CD14-positive monocyte (primary cell): ENCODE data around the gene ENPP4. TPM values are rescaled to one million over a fixed set of nuclear protein-coding genes. Genes with fewer than 3 reads are reported as not detected.

Source experiments
- DNase-seq, 3 donors: peaks; one replicate each; pipeline ENCODE4 v3.0.0-alpha.2; 2011 to 2022
- H2AFZ ChIP-seq: 2 replicates; pipeline ENCODE4 v1.6.0; 2012; ENCODE audit warnings: mild to moderate bottlenecking, low read depth, low read length, inconsistent platforms; ENCODE audit not compliant: insufficient read depth, poor library complexity, severe bottlenecking
- H3K27ac ChIP-seq, 2 donors: 1 replicate in 1 of 2; 2 replicates in 1 of 2; pipeline ENCODE4 v1.5.1; 2012 to 2013; ENCODE audit warnings: low read length in 2 of 2, control low read depth in 1 of 2, inconsistent platforms in 1 of 2, low read depth in 1 of 2, mild to moderate bottlenecking in 1 of 2
- H3K27me3 ChIP-seq, 2 donors: one replicate each; pipeline versions ENCODE4 v1.6.0 to v1.6.1; 2011 to 2013; ENCODE audit warnings: low read length in 2 of 2; ENCODE audit not compliant: control insufficient read depth in 2 of 2, insufficient read depth in 2 of 2
- H3K36me3 ChIP-seq, 2 donors: replicated peaks in 1 of 2; 1 replicate in 1 of 2; 2 replicates in 1 of 2; pipeline versions ENCODE4 v1.5.1 to v1.6.1; 2012 to 2013; ENCODE audit warnings: low read length in 2 of 2, control low read depth in 1 of 2, inconsistent platforms in 1 of 2, mild to moderate bottlenecking in 1 of 2; ENCODE audit not compliant: insufficient read depth in 2 of 2, control insufficient read depth in 1 of 2
- H3K4me1 ChIP-seq, 2 donors: 1 replicate in 1 of 2; 2 replicates in 1 of 2; pipeline versions ENCODE4 v1.5.1 to v1.6.1; 2012 to 2013; ENCODE audit warnings: low read length in 2 of 2, control low read depth in 1 of 2, inconsistent platforms in 1 of 2, mild to moderate bottlenecking in 1 of 2, moderate library complexity in 1 of 2; ENCODE audit not compliant: insufficient read depth in 2 of 2, control insufficient read depth in 1 of 2
- H3K4me2 ChIP-seq: replicated peaks from 2 replicates; pipeline ENCODE3; 2012; ENCODE audit warnings: low read length, moderate library complexity, mild to moderate bottlenecking; ENCODE audit not compliant: poor library complexity, severe bottlenecking; ENCODE audit errors: extremely low read depth
- H3K4me3 ChIP-seq, 3 experiments: fragments of 200-600 bp in 1 of 3; sonication (generic) in 1 of 3; replicated peaks in 1 of 3; 1 replicate in 2 of 3; 2 replicates in 1 of 3; pipeline ENCODE4 v1.5.1; 2011 to 2013; ENCODE audit warnings: low read length in 3 of 3, mild to moderate bottlenecking in 3 of 3, control low read depth in 2 of 3, low read depth in 2 of 3, inconsistent platforms in 1 of 3, moderate library complexity in 1 of 3
- H3K79me2 ChIP-seq: 2 replicates; pipeline ENCODE4 v1.6.0; 2012; ENCODE audit warnings: mild to moderate bottlenecking, control low read depth, inconsistent platforms, low read length, moderate library complexity; ENCODE audit not compliant: insufficient read depth
- H3K9ac ChIP-seq: 2 replicates; pipeline ENCODE4 v1.6.0; 2017; ENCODE audit warnings: low read length, mild to moderate bottlenecking; ENCODE audit not compliant: insufficient read depth, poor library complexity, severe bottlenecking
- H3K9me3 ChIP-seq, 2 donors: replicated peaks in 1 of 2; 1 replicate in 1 of 2; 2 replicates in 1 of 2; pipeline versions ENCODE4 v1.5.1 to v1.6.1; 2012 to 2013; ENCODE audit warnings: low read length in 2 of 2, control low read depth in 1 of 2; ENCODE audit not compliant: control insufficient read depth in 1 of 2, insufficient read depth in 1 of 2
- H4K20me1 ChIP-seq: 2 replicates; pipeline ENCODE4 v1.6.0; 2012; ENCODE audit warnings: mild to moderate bottlenecking, low read length, control low read depth, moderate library complexity; ENCODE audit not compliant: insufficient read depth
- H3K27ac Mint-ChIP-seq, 7 donors: one replicate each; pipeline ENCODE4 v1.8.0; 2020; ENCODE audit warnings: mild to moderate bottlenecking in 7 of 7, mixed read lengths in 7 of 7, moderate library complexity in 6 of 7, inconsistent platforms in 2 of 7
- H3K27me3 Mint-ChIP-seq, 3 donors: one replicate each; pipeline ENCODE4 v1.8.0; 2021 to 2022; ENCODE audit warnings: low read depth in 3 of 3, mild to moderate bottlenecking in 3 of 3, mixed read lengths in 3 of 3, moderate library complexity in 3 of 3, inconsistent platforms in 1 of 3
- H3K36me3 Mint-ChIP-seq, 2 donors: one replicate each; pipeline ENCODE4 v1.8.0; 2020; ENCODE audit warnings: mixed read lengths in 2 of 2, inconsistent platforms in 1 of 2, mild to moderate bottlenecking in 1 of 2
- H3K4me1 Mint-ChIP-seq: one replicate; pipeline ENCODE4 v1.8.0; 2020; ENCODE audit warnings: mild to moderate bottlenecking, mixed read lengths
- H3K4me3 Mint-ChIP-seq, 2 donors: one replicate each; pipeline ENCODE4 v1.8.0; 2020; ENCODE audit warnings: mild to moderate bottlenecking in 2 of 2, mixed read lengths in 2 of 2, moderate library complexity in 1 of 2
- H3K9me3 Mint-ChIP-seq, 7 donors: one replicate each; pipeline ENCODE4 v1.8.0; 2020 to 2022; ENCODE audit warnings: mixed read lengths in 7 of 7, mild to moderate bottlenecking in 6 of 7, moderate library complexity in 6 of 7, inconsistent platforms in 2 of 7
- CTCF ChIP-seq: fragments of 200-600 bp; IDR thresholded peaks from one replicate; pipeline ENCODE4 v1.8.0; 2022; ENCODE audit warnings: antibody characterized with exemption, mild to moderate bottlenecking
- WGBS: methylation state at CpG from one replicate; pipeline ENCODE4 v1.1.5; 2013; ENCODE audit warnings: missing lambda C conversion rate; ENCODE audit not compliant: insufficient coverage; 5-methylcytosine and 5-hydroxymethylcytosine counted together
- intact Hi-C, 2 donors: fragments of 100-400 bp; cut with micrococcal nuclease; formaldehyde crosslinking; loops; one replicate each; pipeline versions ENCODE4 v1.15.0 to v1.15.1; 2023
- polyA plus RNA-seq, 3 donors: library from polyadenylated mRNA; depleted of rRNA in 1 of 3; unstranded in 2 of 3; stranded (reverse) in 1 of 3; fragments of 300-500 nt in 2 of 3; fragments of >200 nt in 1 of 3; fragmentation: Illumina TruSeq in 2 of 3; gene quantifications; 1 replicate in 2 of 3; 2 replicates in 1 of 3; pipeline ENCODE4 v1.2.3, GENCODE V29; 2012 to 2021

Gene ENPP4
- polyA plus RNA-seq, 3 donors, result 1.1 to 1.7 (median 1.3) TPM

GRCh38 chr6:46134216-46134615 is 4.4 kb downstream of the ENPP4 start:
- DNase-seq, result no peak
- intact Hi-C loops, result no loop called here
- Histone ChIP-seq H3K36me3 (no peaks in the 10 kb centered on the region), H3K27ac (no peak overlapping the region), H3K4me3 (no peak overlapping the region), H3K9me3 (no peaks in the 10 kb centered on the region), H3K9ac (no peak overlapping the region), H3K4me2 (no peak overlapping the region), H3K79me2 (peaks cover 34% of the 10 kb centered on the region), H4K20me1 (no peaks in the 10 kb centered on the region), H2AFZ (no peak overlapping the region), H3K4me1 (peaks cover 16% of the 10 kb centered on the region in 2 donors), H3K27me3 (no peaks in the 10 kb centered on the region)
- Mint-ChIP-seq H3K36me3 (no peaks in the 10 kb centered on the region), H3K27ac (peak overlapping the region in 2 of 7 donors; percentile 6 to 7), H3K4me1 (peaks cover 41% of the 10 kb centered on the region), H3K4me3 (no peak overlapping the region), H3K27me3 (peaks cover 0 to 3% (median 1%) of the 10 kb centered on the region in 3 donors), H3K9me3 (no peaks in the 10 kb centered on the region)
- no CpG with 5 or more reads among the region's 2 CpGs for WGBS
- no peak for TF ChIP-seq CTCF

GRCh38 chr6:46135176-46135575 is 5.4 kb downstream of the ENPP4 start:
- H4K20me1 ChIP-seq, result no peaks in the 10 kb centered on the region
- Mint-ChIP-seq H3K4me3 (no peak overlapping the region), H3K27me3 (peaks cover 0 to under 1% (median 0%) of the 10 kb centered on the region in 3 donors), H3K36me3 (peaks cover 0 to 3% of the 10 kb centered on the region in 2 donors), H3K27ac (no peak overlapping the region), H3K4me1 (peaks cover 36% of the 10 kb centered on the region), H3K9me3 (no peaks in the 10 kb centered on the region)
- intact Hi-C loops, result no loop called here
- no peak overlapping the region for H2AFZ ChIP-seq
- no peak for DNase-seq
- H3K4me2 ChIP-seq, result no peak overlapping the region
- H3K27me3 ChIP-seq, result no peaks in the 10 kb centered on the region
- H3K9ac ChIP-seq, result no peak overlapping the region
- H3K79me2 ChIP-seq, result peaks cover 39% of the 10 kb centered on the region
- no peaks in the 10 kb centered on the region for H3K36me3 ChIP-seq
- no peak overlapping the region for H3K4me3 ChIP-seq
- no peaks in the 10 kb centered on the region for H3K9me3 ChIP-seq
- WGBS, result no CpG with 5 or more reads among the region's 1 CpG
- H3K4me1 ChIP-seq, result peaks cover 9 to 10% of the 10 kb centered on the region in 2 donors
- no peak for TF ChIP-seq CTCF
- H3K27ac ChIP-seq, result no peak overlapping the region
